Measurements from ENCODE around the gene OR1G1.
"Not testable (repeated sequence)": the region's sequence is repeated elsewhere in the genome, so short reads cannot be mapped to it uniquely, and the experiment has no call there.

The OR1G1 gene

GRCh38 chr17:3127451-3127850 lies at the start of gene OR1G1:
Gene OR1G1 (minus strand): TSS chr17:3127551. CDS start chr17:3127551, 0 bp downstream.
- TF ChIP-seq, protein P1, sequence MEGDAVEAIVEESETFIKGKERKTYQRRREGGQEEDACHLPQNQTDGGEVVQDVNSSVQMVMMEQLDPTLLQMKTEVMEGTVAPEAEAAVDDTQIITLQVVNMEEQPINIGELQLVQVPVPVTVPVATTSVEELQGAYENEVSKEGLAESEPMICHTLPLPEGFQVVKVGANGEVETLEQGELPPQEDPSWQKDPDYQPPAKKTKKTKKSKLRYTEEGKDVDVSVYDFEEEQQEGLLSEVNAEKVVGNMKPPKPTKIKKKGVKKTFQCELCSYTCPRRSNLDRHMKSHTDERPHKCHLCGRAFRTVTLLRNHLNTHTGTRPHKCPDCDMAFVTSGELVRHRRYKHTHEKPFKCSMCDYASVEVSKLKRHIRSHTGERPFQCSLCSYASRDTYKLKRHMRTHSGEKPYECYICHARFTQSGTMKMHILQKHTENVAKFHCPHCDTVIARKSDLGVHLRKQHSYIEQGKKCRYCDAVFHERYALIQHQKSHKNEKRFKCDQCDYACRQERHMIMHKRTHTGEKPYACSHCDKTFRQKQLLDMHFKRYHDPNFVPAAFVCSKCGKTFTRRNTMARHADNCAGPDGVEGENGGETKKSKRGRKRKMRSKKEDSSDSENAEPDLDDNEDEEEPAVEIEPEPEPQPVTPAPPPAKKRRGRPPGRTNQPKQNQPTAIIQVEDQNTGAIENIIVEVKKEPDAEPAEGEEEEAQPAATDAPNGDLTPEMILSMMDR (IDR thresholded peaks at IDR 0.05; ENCODE audit: low read depth, low read length) = no peak
- no peak for DNase-seq (ENCODE audit: low read depth in 2 of 2)

GRCh38 chr17:3167574-3167973 lies 40.2 kb upstream of the OR1G1 start:
- DNase-seq (ENCODE audit: low read depth in 2 of 2) = no peak
- TF ChIP-seq, protein P1 (IDR thresholded peaks at IDR 0.05; ENCODE audit: low read depth, low read length) = no peak
- H3K4me3 ChIP-seq (replicated peaks in 1 of 2; ENCODE audit: low read depth in 2 of 2, low read length in 2 of 2) = no peak overlapping the region

More at GRCh38 chr17:3127451-3127850, at the start of gene OR1G1:
- no peak within 1 kb of the TSS for H3K4me3 ChIP-seq (replicated peaks in 1 of 2; ENCODE audit: low read depth in 2 of 2, low read length in 2 of 2)

DNA sequence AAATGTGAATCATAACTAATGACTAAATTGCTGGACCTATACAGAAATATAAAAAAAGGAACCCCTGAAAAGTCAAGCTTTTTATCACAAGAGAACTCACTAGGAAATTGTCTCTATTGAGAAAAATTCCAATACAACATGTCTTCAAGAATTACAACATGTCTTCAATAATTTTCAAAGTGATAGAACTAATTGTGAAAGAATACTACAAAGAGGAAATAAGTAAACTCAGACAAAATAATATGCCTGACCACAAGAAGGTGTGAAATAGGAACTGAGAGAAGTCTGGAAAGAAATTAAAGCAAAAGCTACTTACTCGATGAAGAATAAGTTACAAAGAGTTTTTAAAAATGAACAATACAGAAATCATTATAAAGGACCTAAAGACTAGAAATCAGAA lies 29.9 kb upstream of the OR1G1 start:
- TF ChIP-seq, protein P1 (IDR thresholded peaks at IDR 0.05; ENCODE audit: low read depth, low read length) = no peak
- no peak for DNase-seq (ENCODE audit: low read depth in 2 of 2)
- no peak overlapping the region for H3K4me3 ChIP-seq (replicated peaks in 1 of 2; ENCODE audit: low read depth in 2 of 2, low read length in 2 of 2)

GRCh38 chr17:3137494-3137893 lies 10.1 kb upstream of the OR1G1 start:
- H3K4me3 ChIP-seq (replicated peaks in 1 of 2; ENCODE audit: low read depth in 2 of 2, low read length in 2 of 2); DNase-seq (ENCODE audit: low read depth in 2 of 2): not testable (repeated sequence)

DNA sequence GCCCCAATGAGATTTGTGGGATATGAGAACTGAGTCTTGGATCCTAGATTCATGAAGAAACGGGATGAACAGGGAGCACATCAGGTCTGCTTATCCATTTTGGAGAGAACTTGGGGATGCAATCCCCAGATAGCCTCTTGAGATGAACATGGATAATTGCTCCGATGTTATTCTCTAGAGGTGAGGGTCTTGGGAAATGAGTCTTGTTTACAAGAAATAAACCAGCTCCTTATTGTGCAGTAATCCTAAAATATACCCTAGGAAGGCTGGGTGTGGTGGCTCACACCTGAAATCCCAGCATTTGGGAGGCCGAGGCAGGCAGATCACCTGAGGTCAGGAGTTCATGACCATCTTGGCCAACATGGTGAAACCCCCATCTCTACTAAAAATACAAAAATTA lies 23.0 kb downstream of the OR1G1 start, which contains the start of gene OR1D2:
Gene OR1D2 (minus strand): TSS at position 101 of the 400 bp plus-strand sequence. CDS start 11,426 bp downstream, outside the sequence.
- no peak within 1 kb of the TSS for H3K4me3 ChIP-seq (replicated peaks in 1 of 2; ENCODE audit: low read depth in 2 of 2, low read length in 2 of 2)
- TF ChIP-seq, protein P1 (IDR thresholded peaks at IDR 0.05; ENCODE audit: low read depth, low read length) = no peak

More for the DNA sequence above, 23.0 kb downstream of the OR1G1 start, which contains the start of gene OR1D2:
- no peak for DNase-seq (ENCODE audit: low read depth in 2 of 2)

Measured in cardiac fibroblast (primary cell).